Measurements from ENCODE around the gene PIK3CG.

DNA sequence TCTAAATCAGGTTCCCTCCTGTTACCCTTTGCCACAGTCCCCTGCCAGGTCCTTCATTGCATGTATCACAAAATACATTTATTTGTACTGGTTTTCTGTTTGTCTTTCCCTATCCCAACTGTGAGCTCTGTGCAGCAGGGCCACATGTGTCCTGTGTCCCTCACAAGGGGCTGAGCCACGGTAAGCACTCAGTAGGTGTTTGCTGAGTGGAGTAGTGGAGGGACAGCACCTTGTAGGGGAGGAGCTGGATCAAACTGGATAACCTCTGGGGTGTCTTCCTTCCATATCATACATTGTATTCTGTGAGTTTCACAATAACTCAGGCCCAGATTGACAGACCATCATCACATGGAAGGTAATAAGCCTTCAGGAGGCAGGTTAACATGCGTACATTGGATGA lies 25.9 kb downstream of the PIK3CG start:
- no peak for TF ChIP-seq ZNF274 (IDR thresholded peaks at IDR 0.05; ENCODE audit: low read depth, low read length)
- TF ChIP-seq SUZ12 (IDR thresholded peaks at IDR 0.05; ENCODE audit: extremely low read depth, insufficient read depth, insufficient read length): no peak

All from NT2/D1 (cell line).